Medulla oblongata (tissue), 1 donor: ENCODE data around the gene APEH.
A peak's percentile ranks its signal among the peaks of the same experiment; 100 is the strongest.
"Not testable (repeated sequence)": the region's sequence is repeated elsewhere in the genome, so short reads cannot be mapped to it uniquely, and the experiment has no call there.

ENCODE experiments used
- DNase-seq: peaks from one replicate; pipeline ENCODE4 v3.0.0-alpha.2; 2015; ENCODE audit errors: extremely low spot score

APEH gene

GRCh38 chr3:49689908-49690624 is 15.9 kb downstream of the APEH start:
- DNase-seq: not testable (repeated sequence)

GRCh38 chr3:49690856-49691255 is 16.7 kb downstream of the APEH start:
- DNase-seq: not testable (repeated sequence)

GRCh38 chr3:49691481-49691880 is 17.3 kb downstream of the APEH start:
- not testable (repeated sequence) for DNase-seq

DNA sequence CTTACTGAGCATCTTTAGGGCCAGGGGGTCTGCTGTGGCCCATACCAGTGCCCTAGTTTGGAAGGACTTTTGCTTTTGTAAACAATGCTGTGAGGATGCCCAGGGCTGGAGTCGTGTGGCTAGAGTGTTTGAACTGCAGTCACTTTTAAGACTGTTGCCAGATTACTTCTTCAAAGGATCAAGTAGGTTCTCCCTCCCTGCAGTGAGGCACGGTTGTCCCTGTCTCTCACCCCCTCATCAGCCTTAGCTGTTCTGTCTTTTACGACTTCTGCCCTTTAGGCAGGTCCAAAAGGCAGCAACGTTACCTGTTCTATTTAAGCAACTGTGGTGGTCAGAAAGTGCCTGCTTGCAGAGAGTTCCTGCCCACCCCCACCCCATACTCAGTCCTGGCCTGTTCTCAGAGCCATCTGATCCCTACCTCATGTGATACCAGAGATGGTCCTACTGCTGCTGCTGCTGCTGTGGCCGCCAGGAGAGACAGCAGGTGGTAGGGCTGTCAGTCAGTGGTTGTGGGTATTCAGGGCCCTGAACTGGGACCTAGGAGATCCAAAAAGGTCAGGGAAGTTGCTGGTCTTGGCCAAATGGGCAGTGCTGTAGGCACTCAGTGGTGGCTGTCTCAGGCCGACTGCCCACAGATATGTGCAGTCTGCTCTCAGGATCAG is 20.4 kb downstream of the APEH start:
- DNase-seq: not testable (repeated sequence)

GRCh38 chr3:49695350-49696015 is 21.3 kb downstream of the APEH start:
- DNase-seq: not testable (repeated sequence)

DNA sequence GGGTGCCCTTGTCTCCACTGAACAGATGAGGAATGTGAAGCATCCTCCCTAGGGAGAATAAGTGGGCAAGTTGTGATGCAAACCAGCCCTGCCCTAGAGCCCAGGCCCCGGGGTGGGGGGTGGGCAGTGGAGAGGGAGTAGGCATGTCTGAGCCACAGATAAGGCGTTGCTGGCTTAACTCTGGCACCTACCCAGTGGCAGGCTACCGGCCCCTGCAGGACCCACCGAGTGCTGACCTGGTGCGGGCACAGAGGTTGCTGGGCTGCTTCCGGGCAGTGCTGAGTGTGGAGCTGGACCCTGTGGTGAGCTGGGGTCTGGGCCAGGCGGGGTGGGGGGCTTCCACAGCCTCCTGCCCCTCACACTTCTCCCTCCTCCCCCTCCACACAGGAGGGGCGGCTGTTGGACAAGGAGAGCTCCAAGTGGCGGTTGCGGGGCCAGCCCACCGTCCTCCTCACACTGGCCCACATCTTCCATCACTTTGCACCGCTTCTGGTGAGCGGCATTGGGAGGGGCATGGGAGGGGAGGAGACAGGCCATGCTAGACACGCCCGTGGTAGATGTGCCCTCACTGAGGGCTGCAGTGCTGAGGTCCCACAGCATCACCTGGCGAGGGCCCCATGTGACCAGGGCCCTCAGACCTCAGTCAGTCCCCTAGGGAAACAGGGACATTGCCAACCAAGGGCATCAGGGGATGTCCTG is 25.3 kb downstream of the APEH start:
- DNase-seq: no peak

DNA sequence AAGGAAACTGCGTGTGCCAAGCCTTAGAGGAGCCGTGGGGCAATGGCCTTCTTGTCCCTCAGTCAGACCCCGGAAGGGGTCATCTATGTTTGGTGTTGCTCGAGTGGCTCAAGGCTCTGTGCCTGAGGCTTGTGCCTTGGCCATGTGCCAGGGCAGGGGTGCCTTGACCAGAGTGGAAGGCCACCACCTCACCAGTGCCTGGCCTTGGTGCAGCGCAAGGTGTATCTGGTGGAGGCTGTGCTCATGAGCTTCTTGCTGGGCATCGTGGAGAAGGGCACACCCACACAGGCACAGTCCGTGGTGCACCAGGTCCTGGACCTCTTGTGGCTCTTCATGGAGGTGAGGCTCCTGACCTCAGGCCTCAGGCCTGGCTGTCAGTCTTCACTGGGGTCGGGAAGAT is 25.9 kb downstream of the APEH start:
- DNase-seq: no peak

GRCh38 chr3:49700453-49701128 is 26.4 kb downstream of the APEH start:
- no peak for DNase-seq

DNA sequence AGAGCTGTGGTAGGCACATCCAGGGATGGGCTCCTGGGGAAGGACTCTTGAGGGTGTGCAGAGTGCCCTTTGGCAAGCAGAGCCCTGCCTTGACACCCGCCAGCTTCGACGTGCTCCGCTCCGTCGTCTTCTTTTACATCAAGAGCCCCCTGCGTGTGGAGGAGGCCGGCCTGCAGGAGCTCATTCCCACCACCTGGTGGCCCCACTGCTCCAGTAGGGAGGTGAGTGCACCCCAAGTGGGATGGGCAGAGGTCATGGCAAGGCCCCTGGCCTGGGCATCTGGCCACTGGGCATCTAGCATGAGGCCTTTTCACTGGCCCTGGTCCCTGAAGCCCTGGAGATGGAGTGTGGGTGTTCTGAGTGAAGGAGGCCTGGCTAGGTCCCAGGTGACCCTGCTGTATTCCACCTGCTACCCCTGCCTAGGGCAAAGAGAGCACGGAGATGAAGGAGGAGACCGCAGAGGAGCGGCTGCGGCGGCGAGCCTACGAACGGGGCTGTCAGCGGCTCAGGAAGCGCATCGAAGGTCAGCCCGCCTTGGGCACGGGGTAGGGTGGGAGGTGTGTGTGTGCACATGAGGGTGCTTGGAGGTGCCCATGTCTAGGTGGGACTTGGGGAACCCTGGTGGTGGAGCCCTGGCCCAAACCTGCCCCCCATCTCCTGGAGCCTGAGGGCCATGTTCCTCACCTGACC is 27.4 kb downstream of the APEH start:
- DNase-seq: no peak

DNA sequence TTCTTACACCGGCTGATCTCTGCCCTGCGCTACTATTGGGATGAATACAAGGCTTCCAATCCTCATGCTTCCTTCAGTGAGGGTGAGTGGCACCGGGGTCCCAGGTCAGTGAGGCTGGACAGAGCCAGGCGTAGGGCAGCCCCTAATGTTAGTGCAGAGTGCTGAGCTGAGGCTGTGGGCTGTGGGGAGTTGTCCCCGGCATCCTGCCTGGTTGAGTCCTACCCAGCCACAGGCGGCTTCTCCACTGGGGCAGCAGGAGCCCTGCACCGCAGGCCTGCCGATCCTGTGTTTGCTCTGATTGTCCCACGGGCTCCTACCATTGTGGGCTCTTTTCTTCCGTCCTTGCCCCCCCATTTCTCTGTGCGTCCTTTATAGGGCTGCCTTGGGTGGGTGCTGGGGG is 28.5 kb downstream of the APEH start:
- no peak for DNase-seq

- DNase-seq: peak; percentile 79
Measured at GRCh38 chr3:49703443-49703927, 29.3 kb downstream of the APEH start.

DNA sequence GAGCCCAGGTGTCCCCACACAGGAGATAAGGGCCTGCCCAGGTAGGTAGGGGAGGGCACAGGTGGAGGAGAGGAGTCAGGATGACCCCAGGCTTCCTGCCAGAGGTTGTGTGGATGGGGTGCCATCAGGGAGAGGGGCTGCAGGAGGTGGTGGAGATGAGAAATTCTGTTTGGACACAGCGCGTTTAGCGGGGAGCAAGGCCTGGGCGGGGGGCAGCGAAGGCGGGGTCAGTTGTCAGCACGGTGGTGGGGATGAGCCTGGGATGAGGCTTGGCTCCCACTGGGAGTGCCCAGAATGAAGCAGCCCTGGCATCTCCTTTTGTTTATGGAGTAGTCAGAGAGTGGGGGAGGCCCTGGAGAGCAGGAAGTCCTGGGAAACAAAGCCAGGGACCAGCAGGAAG is 29.8 kb downstream of the APEH start:
- no peak for DNase-seq

GRCh38 chr3:49704629-49705028 is 30.5 kb downstream of the APEH start:
- no peak for DNase-seq

DNA sequence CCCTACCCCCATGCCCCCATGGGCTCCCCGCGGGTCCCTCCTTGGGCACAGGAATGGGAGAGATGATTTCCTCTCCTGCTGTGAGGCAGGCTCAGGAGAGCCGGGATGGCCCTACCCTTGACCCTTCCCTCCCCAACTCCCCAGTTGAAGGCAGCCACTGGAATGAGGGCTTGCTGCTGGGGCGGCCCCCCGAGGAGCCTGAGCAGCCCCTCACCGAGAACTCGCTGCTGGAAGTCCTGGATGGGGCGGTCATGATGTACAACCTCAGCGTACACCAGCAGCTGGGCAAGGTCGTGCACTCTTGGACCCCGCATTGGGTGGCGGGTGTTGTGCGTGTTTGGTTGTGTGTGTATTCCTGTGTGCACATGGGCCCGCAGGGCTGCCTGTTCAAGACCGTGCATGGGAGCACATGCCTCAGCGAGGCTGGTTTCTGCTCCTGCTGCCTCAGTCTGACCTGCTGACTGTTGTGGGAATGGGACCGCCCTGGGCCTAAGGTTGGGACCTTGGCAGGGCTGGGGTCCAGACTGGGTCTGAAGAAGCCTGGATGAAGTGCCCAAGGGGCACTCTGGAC is 31.3 kb downstream of the APEH start:
- no peak for DNase-seq

GRCh38 chr3:49706456-49707112 is 32.4 kb downstream of the APEH start:
- no peak for DNase-seq

DNA sequence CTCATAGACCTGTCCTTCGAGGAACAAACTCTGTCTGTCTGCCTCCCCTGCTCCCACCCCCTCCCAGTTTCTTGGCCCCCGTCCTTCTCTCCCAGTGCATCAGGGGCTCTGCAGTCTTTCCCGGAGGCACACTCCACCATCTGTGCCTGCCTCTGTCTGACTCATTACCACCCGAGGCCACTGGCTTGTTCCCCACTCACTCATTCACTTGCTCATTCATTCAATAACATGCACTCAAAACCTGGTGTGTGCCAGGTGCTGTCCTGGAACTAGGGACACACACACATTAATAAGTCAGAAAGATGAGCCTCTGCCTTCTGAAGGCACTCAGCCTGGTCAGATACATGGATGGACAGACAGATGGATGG is 32.9 kb downstream of the APEH start:
- DNase-seq: no peak

DNA sequence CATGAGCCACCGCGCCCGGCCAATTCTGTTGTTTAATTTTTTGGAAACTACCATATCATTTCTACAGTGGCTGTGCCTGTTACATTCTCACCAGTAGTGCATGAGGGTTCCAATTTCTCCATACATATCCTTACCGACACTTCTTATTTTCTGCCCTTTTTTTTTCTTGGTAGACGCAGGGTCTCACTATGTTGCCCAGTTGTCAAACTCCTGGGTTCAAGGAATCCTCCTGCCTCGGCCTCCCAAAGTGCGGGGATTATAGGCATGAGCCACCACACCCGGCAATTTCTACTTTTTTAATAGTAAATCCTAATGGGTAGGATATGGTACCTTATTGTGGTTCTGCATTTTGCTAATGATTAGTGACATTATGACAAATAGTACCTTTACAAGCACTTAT is 35.7 kb downstream of the APEH start:
- no peak for DNase-seq

DNA sequence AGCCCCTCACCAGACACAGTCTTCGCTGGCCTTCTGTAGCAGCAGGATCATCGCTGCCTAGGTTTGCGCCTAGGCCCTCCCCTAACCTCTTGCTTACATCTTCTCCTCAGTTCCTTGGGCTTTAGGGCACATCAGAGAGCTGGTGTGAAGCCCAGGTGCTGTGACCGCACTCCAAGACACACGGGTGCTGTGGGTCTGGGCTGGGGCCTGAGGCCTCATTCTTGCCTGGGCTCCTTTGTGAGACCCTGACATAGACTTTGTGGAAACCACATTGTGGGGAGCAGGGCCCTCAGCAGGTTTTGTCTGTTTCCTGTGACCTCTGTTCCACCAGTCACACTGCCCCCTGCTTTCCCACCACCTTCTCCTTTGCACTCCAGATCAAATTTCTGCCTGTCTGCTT is 37.3 kb downstream of the APEH start:
- no peak for DNase-seq

- DNase-seq: no peak
Measured at GRCh38 chr3:49712166-49712565, 38.0 kb downstream of the APEH start.

DNA sequence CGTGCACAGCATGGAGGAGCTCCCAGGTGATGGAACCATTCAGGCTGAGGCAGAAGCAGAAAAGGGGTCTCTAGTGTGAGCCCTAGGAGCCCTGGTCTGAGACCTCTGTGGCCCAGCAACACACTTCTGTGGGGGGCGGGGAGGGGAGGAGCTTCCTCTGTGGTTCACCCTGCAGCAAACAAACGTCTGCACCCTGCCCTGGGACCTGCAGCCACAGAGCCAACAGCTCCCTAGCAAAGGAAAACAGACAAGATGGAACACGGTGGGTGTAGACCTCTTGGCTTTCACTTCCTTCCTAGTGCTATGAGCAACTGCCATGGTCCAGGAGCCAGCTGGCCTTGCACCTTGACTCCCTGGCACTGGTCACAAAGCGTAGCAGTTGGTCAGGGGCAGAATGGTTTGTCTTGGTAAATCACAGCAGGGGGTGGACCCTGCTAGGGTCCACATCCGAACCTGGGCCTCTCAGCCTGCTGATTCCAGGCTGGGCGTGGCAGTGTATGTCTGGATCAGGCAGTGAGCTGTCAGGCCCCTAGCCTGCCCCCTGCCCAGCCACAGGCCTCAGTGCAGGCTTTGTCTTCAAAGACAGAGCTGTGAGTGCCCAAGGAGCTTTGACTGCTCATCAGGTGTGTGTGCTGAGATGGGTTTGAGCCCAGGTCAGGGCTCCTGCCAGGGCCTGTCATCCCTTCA is 38.6 kb downstream of the APEH start:
- no peak for DNase-seq
